Medulla oblongata (tissue), 1 donor: ENCODE measurements around the gene THEM5.

Experiments used
- DNase-seq: peaks from one replicate; pipeline ENCODE4 v3.0.0-alpha.2; 2015; ENCODE audit errors: extremely low spot score

Gene THEM5

DNA sequence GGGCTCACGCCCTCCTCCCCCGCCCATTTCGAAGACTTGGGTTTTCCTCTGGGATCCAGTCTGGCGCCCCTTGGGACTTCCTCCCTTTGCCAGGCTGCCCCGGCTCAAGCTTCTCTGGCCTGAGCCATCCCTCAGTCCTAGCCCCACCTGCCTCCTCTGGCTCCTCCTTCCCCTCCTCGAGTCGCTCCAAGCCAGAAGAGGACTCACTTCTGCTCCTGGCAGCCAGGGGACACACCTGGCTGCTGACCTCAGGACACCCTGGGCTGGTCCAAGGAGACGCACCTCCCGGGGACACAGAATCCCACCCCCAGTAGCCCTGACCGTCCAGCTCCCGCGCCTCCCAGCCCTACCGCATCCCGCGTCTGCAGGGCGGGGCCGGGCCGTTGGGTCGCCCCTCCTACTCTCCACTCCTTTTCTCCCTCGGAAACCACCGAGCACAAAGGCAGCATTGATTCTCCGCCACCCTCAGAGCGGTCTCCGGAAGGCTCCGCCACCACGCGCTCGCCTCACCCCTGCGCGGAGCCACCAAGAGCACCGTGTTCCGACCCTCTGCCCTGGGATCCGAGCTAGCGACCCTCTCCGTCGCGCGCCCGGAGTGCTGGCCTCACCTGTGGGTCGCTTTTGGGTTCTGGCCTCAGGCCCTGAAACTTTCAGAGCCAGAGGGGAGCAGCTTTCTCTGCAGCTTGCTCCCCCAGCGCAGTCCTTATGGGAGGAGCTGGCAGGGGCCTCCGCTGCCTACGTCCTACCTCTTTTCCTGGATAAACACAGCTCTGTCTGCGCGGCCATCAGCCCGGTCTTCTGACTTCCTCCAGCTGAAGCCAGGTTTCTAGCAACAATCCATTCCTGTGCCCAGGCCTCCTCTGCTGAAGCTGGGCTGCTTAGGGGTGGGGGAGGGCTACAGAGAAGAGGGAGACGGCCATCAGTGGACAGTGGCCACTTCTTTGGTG is 13.8 kb downstream of the THEM5 start, which contains the start of gene C2CD4D:
TSS of gene C2CD4D (minus strand) at position 364 of the 947 bp plus-strand sequence. CDS start 831 bp downstream, outside the sequence.
- DNase-seq: peak; percentile 93

DNA sequence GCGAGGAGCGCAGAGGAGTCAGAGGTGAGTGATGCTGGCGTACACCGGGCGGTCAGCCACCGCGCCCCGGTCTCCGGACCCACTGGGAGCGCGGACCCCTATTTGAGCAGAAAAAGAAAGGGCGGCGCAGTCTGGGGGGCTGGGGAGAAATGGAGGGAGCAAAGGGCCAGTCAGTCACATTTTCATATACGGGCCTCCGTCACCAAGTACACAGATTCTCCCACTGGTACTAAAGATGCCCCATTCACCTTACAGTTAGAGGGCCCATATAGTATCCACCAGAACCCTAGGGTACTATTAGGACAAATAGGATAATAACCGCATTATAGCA is 14.5 kb downstream of the THEM5 start:
- DNase-seq: no peak

DNA sequence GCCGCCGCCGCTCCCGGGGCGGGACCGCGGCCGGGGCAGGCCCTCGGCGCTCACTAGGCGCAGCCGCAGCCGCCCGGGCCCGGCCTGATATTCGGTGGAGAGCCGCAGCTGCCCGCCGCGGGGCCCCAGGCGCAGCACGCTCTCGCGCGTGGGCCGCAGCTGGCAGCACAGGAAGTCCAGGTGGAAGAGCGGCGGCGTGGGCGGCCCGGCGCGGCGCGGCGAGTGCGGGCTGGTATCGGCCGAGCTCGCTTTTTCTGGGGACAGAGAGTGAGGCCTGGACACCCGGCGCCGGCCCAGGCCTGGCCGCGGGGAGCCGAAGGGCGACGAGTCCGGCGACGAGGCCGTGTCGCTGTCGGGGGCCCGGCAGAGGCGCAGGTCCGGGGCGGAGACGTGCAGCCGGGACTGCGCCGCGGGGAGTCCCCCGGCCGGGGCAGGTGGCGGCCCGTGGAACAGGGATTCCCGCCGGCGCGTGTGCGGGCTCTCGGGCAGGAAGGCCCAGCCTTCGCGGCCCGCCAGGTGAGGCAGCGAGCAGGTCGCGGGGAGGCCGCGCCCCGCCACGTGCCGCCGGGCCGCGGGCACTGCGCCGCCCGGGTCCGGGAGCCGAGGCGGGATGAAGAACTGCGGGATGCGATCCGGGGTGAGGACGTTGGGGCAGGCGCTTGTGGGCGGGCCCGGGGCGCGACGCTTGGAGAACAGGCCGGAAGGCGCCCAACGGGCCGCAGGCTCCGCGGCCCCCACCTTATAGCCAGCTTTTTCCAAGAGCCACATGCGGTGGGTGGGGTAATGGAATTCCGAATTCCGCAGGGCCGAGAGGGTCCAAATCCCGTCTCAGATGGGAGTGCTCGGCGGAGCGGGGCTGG is 15.1 kb downstream of the THEM5 start:
- DNase-seq: no peak

DNA sequence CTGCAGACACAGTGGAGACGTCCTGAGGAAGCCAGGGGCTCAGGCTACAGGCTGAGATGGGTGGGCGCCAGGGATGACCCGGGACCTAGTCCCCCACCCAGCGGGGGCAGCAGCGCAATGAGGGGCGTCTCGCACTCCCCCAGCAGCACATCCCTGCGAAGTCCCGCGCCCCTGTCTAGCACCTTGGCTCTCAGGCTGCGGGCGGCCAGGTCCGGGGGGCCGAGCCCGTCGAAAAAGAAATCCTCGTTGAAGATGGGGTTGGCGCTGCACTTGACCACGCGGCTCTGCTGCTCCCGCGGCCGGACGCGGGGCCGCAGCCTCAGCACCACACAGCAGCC is 15.7 kb downstream of the THEM5 start:
- DNase-seq: no peak

DNA sequence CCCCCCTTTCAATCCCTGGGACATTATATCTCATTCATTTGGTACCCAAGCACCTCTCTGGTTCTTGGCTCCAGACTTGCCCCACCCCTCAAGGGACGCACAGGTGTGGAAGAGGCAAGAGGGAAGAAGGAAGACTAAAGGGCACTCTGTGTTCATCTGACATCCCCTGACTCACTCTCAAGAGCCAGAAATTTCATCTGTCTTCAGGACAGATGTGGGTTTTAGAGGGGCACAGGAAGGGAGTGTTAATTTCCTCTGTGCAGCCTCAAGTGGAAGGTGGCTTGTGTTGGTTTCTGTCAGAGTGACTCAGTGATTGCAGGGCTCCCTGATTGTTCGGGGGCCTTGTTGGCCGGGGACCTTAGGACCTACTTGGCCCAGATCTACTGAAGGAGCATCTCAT is 16.3 kb downstream of the THEM5 start:
- DNase-seq: no peak

DNA sequence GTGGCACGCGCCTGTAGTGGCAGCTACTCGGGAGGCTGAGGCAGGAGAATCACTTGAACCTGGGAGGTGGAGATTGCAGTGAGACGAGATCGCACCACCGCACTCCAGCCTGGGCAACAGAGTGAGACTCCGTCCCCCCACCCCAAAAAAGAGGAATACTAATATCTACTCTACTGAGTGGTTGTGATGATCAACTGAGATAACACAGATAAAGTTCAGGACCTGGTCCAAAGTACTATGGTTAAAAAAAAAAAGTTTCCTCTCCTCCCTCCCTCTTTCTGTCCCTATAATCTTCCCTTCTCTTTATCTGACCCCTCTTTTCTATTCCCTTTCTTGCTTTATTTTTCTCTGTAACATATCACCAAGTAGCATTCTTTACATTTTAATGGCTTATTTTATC is 17.9 kb downstream of the THEM5 start:
- no peak for DNase-seq

DNA sequence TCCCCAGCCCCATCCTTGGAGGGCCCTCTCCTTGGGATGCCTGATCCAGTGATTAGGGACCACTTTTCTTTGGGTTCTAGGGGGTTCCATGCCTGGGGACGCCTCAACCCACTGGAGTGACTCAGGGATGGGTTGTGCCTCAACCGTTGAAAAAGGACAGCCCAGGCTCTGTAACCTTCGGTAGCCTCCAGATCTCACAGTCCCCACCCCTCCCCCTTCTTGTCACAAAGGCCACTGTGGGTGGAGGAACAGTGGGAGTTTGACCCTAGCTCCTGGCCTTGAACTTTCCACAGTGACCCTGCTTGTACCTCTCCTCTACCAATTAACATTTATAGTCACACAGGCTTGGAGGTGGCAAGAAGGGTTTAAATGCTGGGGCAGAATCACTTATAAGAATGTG is 19.3 kb downstream of the THEM5 start:
- DNase-seq: no peak

DNA sequence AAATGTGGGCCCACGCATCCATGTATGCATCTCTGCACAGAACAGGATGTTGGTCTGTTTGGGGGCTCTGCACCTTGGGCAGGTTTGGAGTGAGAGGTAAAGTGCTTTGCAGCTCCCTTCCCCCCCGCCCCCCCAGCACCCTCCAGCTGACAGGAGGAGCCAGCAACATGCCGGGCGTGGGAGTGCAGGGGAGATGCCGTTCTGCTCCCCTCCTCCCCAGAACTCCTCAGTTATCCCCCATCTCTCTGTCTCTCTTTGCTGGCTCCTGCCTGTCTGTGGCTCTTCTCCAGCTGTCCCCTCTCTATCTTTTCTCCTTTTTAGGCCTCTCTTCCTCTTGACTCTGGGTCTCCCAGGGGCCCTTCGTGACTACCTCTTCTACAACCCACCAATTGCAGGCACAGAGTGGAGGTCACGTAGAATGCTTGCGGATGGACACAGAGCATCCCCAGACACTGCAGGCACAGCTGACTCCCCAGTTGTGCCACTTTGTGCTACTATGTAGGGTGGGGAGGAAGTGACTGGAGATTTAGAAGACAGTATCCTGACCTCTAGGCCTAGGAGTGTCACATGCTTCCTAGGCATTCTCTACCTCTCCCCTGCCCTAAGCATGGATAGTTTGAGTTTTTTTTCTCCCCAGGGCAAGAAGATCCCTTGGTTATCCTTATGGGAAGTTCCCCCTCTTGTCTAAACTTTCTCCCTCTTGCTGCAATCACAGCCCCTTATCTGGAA is 20.2 kb downstream of the THEM5 start:
- no peak for DNase-seq

DNA sequence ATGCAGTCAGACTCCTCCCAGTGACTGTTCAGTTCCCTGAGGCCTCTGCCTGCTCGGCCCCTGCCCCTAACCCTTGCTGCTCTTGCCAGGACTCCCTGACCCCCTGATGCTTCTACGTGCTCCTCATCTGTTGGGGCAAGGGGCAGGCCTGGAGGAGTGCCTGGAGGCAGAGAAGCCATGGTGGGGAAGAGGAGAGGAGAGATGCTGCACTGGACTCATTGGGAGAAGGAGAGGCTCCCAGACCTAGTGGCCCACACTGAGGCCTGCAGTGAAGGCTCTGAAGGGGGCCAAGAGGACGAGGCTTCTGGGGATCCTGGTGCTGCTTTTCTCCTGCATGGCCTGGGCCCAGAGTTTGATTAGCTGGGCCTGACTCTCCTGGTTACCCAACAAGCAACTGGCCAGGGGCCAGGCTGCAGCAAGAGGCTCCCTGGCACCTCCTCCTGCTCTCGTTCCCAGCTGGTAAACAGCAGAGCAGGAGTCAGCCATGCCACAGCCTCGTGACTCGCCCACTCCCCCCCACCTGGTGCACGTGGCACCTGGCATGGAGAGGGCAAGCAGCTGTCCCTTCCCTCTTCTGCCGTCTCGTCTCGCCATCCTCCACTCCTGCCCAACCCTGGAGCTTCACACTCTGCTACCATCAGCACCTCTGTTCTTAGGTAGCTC is 21.1 kb downstream of the THEM5 start:
- peak; percentile 54 for DNase-seq

DNA sequence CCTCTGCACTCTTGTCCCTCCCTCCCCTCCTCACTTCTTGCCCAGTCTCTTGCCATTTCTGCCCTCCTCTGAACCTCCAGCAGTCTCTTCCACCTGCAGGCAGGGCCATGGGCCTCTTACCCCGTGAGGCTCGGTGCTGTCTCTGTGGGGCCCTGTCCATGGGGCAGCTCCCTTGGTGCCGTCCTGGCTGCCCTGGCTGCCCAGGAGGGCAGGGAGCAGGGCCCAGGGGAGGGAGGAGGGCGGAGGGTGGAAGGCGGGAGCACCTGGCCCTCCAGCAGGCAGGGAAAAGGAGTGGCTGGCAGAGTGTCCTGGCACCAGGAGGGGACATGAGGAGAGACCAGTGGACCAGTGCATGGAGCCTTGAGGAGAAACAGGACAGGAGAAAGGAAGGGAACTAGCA is 21.9 kb downstream of the THEM5 start, which contains the start of gene RORC:
TSS of gene RORC (minus strand) at position 198 of the 400 bp plus-strand sequence. CDS start at position 160, 38 bp downstream.
- DNase-seq: no peak

DNA sequence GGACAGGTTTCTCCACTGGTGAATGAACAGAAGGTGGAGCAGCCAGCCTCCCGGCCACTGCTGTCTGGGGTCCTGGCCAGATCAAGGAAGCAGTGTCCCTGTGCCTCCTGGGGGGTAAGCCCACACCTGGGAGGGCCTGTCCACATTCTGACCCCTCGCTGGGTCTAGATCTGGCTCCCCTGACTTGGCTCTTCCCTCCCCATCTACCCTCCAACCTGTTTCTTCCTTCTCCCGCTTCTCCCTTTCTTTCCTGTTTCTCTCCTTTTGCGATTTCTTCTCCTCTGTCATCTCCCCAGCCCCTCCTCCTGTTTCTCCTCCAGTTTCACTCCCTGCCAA is 22.3 kb downstream of the THEM5 start:
- DNase-seq: no peak

DNA sequence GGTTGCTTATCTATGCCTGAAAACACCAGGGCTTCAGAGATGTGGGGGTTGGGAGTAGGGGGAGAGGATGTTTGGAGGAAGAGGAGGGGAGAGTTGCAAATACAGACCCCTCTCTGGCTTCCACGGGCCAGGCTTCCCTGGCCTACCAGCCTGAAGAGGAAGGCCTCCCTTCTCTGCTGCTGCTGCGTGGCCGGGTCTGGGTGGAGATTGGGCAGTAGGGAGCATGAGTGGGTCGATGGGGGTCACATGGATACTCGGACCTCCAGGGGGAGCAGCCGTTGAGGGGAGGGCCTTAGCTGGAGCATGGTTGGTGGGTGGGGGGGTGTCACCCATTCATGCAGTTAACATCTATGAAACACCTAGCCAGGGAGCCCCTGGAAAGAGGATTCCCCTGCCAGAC is 23.5 kb downstream of the THEM5 start:
- DNase-seq: no peak

DNA sequence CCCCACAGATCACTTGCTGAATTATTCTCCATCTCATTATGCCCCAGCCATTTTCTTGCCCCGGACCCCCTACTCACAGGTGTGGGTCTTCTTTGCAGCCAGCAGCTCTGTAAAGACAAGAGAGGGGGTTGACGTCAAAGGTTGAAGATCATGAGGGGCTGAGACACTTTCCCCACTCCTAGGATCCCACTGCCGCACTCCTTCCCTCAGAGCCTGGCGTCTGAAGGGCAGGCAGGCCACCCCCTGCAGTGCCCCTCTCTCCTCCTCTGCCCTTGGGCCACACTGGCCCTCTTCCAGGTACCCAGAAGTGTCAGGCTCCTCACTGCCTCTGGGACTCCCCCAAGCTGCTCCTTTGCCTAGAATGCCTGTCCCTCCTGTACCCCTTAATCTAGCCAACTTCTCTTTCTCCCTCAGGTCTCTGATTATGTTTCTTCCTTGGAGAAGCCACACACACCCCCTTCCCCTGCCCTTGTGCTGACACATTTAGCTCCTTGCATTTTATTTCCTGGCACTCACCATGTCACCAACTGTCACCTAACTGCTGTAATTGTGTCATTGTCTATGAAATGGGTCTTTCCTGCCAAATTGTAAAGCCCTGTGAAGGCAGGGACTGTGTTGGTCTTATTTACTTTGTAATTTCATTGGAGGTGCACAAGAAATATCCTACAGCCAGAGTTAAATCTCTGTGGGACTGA is 24.0 kb downstream of the THEM5 start:
- no peak for DNase-seq

DNA sequence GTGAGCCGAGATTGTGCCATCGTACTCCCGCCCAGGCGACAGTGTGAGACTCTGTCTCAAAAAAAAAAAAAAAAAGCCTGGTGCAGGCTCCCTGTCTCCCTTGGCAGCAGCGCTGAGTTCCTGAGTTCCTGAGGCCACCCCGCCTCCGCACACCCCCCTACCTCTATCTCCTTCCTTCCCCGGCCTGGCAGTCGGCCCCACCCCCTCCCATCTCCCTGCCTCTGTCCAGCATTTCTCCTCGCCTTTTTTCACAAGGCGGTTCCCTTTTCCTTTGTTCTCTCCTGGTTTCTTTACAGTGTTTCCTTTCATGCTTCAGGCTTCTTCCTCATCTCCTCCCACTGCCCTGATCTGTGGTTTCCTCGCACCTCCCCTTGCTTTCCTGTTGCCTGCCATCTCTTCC is 24.6 kb downstream of the THEM5 start:
- DNase-seq: no peak

DNA sequence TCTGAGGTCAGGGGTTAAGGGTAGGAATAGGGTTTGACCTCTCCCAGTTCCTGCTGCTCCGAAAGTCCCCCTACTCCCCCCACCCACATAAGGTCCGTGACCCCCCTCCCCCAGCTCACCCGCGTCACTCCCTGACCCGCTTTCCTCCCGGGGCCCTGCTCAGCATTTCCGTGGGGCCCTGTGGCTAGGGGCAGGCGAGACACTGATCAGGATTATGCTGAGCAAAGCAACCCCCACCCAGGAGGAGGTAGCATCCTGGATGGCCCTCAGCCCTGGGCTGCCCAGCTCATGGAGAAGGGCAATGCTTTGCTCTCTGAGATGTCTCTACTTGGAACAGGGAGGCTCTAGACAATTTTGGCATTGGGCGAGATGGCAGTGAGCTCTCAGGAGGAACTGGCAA is 25.7 kb downstream of the THEM5 start:
- DNase-seq: no peak

DNA sequence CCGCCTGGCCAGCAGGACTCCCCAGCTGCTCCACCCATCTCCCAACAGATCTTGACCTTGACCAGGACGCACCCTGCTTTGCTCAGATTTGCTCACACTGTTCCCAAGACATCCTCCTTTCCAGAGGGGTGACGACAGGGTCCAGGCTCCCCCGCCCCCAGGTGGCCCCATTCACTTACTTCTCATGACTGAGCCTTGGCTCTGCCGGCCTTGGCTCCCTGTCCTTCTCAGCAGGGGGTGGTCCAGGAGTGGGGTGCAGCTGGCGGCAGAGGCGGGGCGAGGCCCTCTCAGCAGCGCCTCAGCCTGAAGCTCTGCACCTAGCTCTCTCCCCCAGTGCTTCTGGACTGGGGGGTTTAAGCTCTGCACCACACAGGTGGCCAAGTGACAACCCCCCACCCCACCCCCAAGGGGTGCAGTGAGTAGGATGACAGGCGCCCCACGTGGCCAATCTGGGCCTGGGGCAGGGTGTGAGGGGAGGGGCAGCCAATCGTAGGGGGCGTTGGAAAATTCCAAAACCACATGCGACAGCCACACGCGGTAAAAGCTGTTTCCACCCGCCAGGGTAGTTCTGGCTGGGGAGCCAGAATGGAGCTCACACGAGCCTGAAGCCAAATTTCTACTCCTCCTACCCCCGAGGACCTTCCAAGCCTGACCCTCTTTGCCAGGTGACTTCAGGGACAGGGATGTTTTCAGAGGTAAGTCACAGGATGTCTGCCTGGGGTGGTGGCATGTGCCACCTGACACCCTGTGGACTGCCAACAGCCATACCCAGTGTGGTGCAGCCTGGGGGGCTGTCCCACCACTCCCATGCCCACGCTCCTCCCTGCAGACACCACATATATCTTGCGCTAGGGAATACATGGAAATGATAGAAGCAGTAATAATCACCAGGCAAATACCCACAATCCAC is 27.5 kb downstream of the THEM5 start:
- no peak for DNase-seq

DNA sequence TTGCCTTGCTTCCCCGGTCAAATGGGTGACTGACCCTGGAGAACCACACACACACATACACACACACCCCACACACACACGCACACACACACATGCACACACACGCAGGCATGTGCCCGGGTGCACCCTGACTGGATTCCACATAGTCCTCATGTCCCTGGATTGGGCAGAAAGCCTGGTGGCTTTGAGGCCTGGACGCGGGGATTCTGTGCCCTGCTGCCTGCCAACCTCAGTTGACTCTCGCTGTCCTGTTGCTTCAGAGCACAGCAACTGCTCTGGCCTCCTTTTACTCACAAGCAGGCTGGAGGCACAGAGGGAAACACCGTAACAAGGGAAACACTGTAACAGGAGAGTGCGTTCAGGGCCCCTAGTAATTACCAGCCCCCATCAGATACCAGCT is 28.3 kb downstream of the THEM5 start:
- DNase-seq: peak; percentile 48

DNA sequence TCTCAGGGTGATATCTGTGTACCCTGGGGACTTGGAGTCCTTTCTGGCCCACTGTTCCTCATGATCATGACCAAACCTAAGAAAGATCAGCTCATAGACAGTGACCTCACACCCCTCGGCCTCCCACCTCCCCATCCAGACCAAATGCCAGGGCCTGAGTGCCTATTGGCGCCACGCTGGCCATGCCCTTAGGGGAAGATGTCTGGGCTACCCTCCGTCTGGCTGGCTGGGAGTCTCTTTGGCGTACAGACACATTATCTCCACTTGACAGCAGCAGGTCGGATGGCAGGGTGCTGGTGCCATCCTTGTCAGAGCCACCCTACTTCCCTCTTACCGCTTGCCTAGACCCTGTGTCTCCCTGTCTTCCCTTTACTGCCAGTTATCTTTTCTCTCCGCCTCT is 30.3 kb downstream of the THEM5 start:
- no peak for DNase-seq

DNA sequence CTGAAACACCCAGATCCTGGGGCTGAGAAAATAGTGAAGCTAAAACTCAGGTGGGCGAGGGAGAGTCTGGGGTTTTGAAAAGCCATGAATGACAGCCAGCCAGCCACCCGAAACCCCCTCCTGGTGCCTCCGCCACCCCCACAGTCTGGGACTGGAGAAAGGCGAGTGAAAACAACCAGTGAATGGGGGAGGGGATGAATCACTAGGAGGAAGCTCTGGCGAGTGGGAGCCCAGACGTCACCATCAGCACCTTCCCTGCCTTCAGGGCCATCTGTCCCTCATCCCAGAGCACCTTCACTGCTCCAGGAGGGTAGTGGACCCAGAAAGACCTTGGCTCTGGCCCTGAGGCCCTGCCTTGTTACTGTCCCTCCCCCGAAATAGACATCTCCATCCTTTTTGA is 31.1 kb downstream of the THEM5 start:
- DNase-seq: no peak

DNA sequence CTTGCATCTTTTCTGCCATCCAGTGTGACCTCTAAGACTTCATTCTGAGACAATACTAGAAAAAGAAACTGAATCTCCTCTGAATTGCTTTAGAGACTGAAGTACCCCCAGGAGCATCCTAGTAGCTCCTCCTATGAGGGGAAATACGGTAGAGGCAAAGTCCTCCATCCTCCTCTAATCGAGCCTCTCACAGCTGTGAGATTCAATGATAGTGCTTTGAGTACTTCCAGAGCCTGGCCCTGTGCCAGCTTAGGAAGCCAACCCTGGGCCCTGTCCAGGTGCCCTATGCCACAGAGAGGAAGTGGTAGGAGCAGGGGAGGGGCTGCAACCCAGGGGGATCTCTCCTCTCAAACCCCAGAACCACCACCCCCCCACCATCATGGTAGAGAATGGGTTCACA is 32.6 kb downstream of the THEM5 start:
- DNase-seq: no peak
